Esophagus squamous epithelium (tissue), 4 donors: Measurements from ENCODE around the gene TLE5.

Experiments used
- POLR2A ChIP-seq, 4 donors: fragments of 450-650 bp; IDR thresholded peaks; one replicate each; pipeline ENCODE4 v1.6.1; 2017; ENCODE audit warnings: antibody characterized with exemption in 4 of 4, mild to moderate bottlenecking in 4 of 4, moderate library complexity in 3 of 4
- TF ChIP-seq, protein P1 (sequence below), 6 experiments: fragments of 450-650 bp in 4 of 6; fragments of 200-600 bp in 2 of 6; sonication (generic) in 2 of 6; IDR thresholded peaks; one replicate each; pipeline ENCODE4 v1.5.1; 2016 to 2019; ENCODE audit warnings: antibody characterized with exemption in 6 of 6, mild to moderate bottlenecking in 4 of 6, moderate library complexity in 4 of 6

- TF ChIP-seq, protein P1, sequence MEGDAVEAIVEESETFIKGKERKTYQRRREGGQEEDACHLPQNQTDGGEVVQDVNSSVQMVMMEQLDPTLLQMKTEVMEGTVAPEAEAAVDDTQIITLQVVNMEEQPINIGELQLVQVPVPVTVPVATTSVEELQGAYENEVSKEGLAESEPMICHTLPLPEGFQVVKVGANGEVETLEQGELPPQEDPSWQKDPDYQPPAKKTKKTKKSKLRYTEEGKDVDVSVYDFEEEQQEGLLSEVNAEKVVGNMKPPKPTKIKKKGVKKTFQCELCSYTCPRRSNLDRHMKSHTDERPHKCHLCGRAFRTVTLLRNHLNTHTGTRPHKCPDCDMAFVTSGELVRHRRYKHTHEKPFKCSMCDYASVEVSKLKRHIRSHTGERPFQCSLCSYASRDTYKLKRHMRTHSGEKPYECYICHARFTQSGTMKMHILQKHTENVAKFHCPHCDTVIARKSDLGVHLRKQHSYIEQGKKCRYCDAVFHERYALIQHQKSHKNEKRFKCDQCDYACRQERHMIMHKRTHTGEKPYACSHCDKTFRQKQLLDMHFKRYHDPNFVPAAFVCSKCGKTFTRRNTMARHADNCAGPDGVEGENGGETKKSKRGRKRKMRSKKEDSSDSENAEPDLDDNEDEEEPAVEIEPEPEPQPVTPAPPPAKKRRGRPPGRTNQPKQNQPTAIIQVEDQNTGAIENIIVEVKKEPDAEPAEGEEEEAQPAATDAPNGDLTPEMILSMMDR (IDR thresholded peaks at IDR 0.05) = no peak
- TF ChIP-seq POLR2A (IDR thresholded peaks at IDR 0.05) = no peak
These were observed 20.3 kb downstream of the TLE5 start for GRCh38 chr19:3041761-3042620.
